IMR-90 (cell line): ENCODE measurements around the gene PATJ. TPM values are rescaled to one million over a fixed set of nuclear protein-coding genes. Genes with fewer than 3 reads are reported as not detected.
"Not testable (repeated sequence)": the region's sequence is repeated elsewhere in the genome, so short reads cannot be mapped to it uniquely, and the experiment has no call there.

Source experiments
- ATAC-seq: fragments of 200-7000 bp; cut with Tn5 transposase; 2 replicates; pipeline ENCODE4 v1.9.1; 2020; ENCODE audit warnings: low read depth, mild to moderate bottlenecking, moderate library complexity
- BruUV-seq: library from RNA; stranded (reverse); fragments of 400-500 nt; replicated peaks from 2 replicates; lab custom pipeline; 2021; lab: Mats Ljungman, UMichigan
- CTCF ChIA-PET: fragments of 300-600 bp; formaldehyde crosslinking; extraction: SDS; loops from one replicate; lab custom pipeline; 2021; ENCODE audit warnings: antibody characterized with exemption; lab: Yijun Ruan, JAX
- POLR2A ChIA-PET: fragments of 300-600 bp; sonication (Branson Sonifier 250); formaldehyde crosslinking; loops from one replicate; lab custom pipeline; 2022; ENCODE audit warnings: antibody characterized with exemption; ENCODE audit not compliant: unreplicated experiment; lab: Charles Lee
- DNase-seq: peaks from one replicate; pipeline ENCODE4 v3.0.0; 2013
- H2AFZ ChIP-seq: replicated peaks from 2 replicates; pipeline ENCODE3; 2013; ENCODE audit warnings: low read length, mild to moderate bottlenecking; ENCODE audit not compliant: poor library complexity
- H2AK5ac ChIP-seq: 2 replicates; pipeline ENCODE4 v1.6.1; 2013; ENCODE audit warnings: low read depth, low read length, inconsistent platforms
- H2AK9ac ChIP-seq: replicated peaks from 2 replicates; pipeline ENCODE3; 2013; ENCODE audit warnings: mild to moderate bottlenecking, low read depth, low read length, moderate library complexity; ENCODE audit not compliant: poor library complexity
- H2BK120ac ChIP-seq: 2 replicates; pipeline ENCODE4 v1.6.1; 2013; ENCODE audit warnings: low read depth, low read length, inconsistent platforms
- H2BK15ac ChIP-seq: 3 replicates; pipeline ENCODE4 v1.6.1; 2013; ENCODE audit warnings: low read depth, low read length, inconsistent platforms
- H2BK20ac ChIP-seq: 2 replicates; pipeline ENCODE4 v1.6.1; 2013; ENCODE audit warnings: low read depth, mild to moderate bottlenecking, inconsistent platforms, low read length, moderate library complexity
- H2BK5ac ChIP-seq: 2 replicates; pipeline ENCODE4 v1.6.1; 2013; ENCODE audit warnings: mild to moderate bottlenecking, low read depth, low read length, inconsistent platforms; ENCODE audit not compliant: poor library complexity, severe bottlenecking
- H3K14ac ChIP-seq: replicated peaks from 2 replicates; pipeline ENCODE4 v1.6.1; 2013; ENCODE audit warnings: low read depth, low read length, inconsistent platforms
- H3K18ac ChIP-seq: 2 replicates; pipeline ENCODE4 v1.6.1; 2013; ENCODE audit warnings: low read depth, low read length, control low read depth
- H3K23ac ChIP-seq: 2 replicates; pipeline ENCODE4 v1.6.1; 2013; ENCODE audit warnings: low read depth, low read length, inconsistent platforms
- H3K27ac ChIP-seq: 2 replicates; pipeline ENCODE4 v1.5.1; 2013; ENCODE audit warnings: mild to moderate bottlenecking, control low read depth, low read length; ENCODE audit not compliant: insufficient read depth
- H3K27me3 ChIP-seq: 2 replicates; pipeline ENCODE4 v1.6.1; 2013; ENCODE audit warnings: low read length; ENCODE audit not compliant: control insufficient read depth, insufficient read depth
- H3K36me3 ChIP-seq: 2 replicates; pipeline ENCODE4 v1.6.1; 2013; ENCODE audit warnings: low read length, mixed read lengths; ENCODE audit not compliant: control insufficient read depth, insufficient read depth
- H3K4ac ChIP-seq: 2 replicates; pipeline ENCODE4 v1.6.1; 2013; ENCODE audit warnings: low read depth, low read length, inconsistent platforms
- H3K4me1 ChIP-seq: 2 replicates; pipeline ENCODE4 v1.6.1; 2013; ENCODE audit warnings: low read length, mixed read lengths; ENCODE audit not compliant: control insufficient read depth, insufficient read depth
- H3K4me2 ChIP-seq: 2 replicates; pipeline ENCODE4 v1.6.1; 2013; ENCODE audit warnings: low read depth, mild to moderate bottlenecking, control low read depth, low read length, moderate library complexity
- H3K4me3 ChIP-seq: 2 replicates; pipeline ENCODE4 v1.5.1; 2013; ENCODE audit warnings: low read depth, mild to moderate bottlenecking, control low read depth, low read length, moderate library complexity; ENCODE audit not compliant: insufficient read depth
- H3K56ac ChIP-seq: 2 replicates; pipeline ENCODE4 v1.6.1; 2013; ENCODE audit warnings: low read length, inconsistent platforms; ENCODE audit not compliant: insufficient read depth; ENCODE audit errors: extremely low read depth
- H3K79me1 ChIP-seq, 2 experiments: 2 replicates each; pipeline ENCODE4 v1.6.1; 2013; ENCODE audit warnings: low read length in 2 of 2, inconsistent platforms in 1 of 2, low read depth in 1 of 2
- H3K9ac ChIP-seq: 2 replicates; pipeline ENCODE4 v1.6.1; 2013; ENCODE audit warnings: low read depth, low read length, control low read depth
- H3K9me1 ChIP-seq: 2 replicates; pipeline ENCODE4 v1.6.1; 2013; ENCODE audit warnings: low read length, inconsistent platforms; ENCODE audit not compliant: insufficient read depth
- H3K9me3 ChIP-seq: 2 replicates; pipeline ENCODE4 v1.6.1; 2013; ENCODE audit warnings: low read length; ENCODE audit not compliant: control insufficient read depth, insufficient read depth
- H4K20me1 ChIP-seq: 2 replicates; pipeline ENCODE4 v1.6.1; 2013; ENCODE audit warnings: low read length, inconsistent platforms; ENCODE audit not compliant: insufficient read depth
- H4K5ac ChIP-seq: 2 replicates; pipeline ENCODE4 v1.6.1; 2013; ENCODE audit warnings: mild to moderate bottlenecking, low read depth, low read length, control low read depth
- H4K8ac ChIP-seq, 2 experiments: 2 replicates each; pipeline ENCODE4 v1.6.1; 2013; ENCODE audit warnings: low read depth in 2 of 2, low read length in 2 of 2, control low read depth in 1 of 2, inconsistent platforms in 1 of 2
- H4K91ac ChIP-seq: 2 replicates; pipeline ENCODE4 v1.6.1; 2013; ENCODE audit warnings: low read depth, low read length, inconsistent platforms; ENCODE audit not compliant: insufficient read depth
- WGBS, 2 experiments: methylation state at CpG; one replicate each; pipeline versions ENCODE4 v1.1.5 to v1.1.7; 2013; ENCODE audit warnings: missing lambda C conversion rate in 2 of 2; ENCODE audit not compliant: insufficient read length in 1 of 2; ENCODE audit errors: extremely low coverage in 2 of 2; 5-methylcytosine and 5-hydroxymethylcytosine counted together
- dilution Hi-C: fragments of 300-500 bp; cut with HindIII; formaldehyde crosslinking; loops from one replicate; pipeline ENCODE4 v1.14.3; 2018; ENCODE audit warnings: low sequenced_read_pairs; ENCODE audit not compliant: unreplicated experiment
- in situ Hi-C: fragments of 300-500 bp; cut with MboI; formaldehyde crosslinking; loops from 3 replicates; pipeline ENCODE4 v1.14.3; 2019; ENCODE audit warnings: low sequenced_read_pairs, inconsistent platforms, mixed read lengths
- intact Hi-C: fragments of 100-400 bp; cut with micrococcal nuclease; formaldehyde crosslinking; loops from 2 replicates; pipeline ENCODE4 v1.10.0; 2022
- polyA plus RNA-seq, 3 experiments: library from polyadenylated mRNA; depleted of rRNA; stranded (reverse); fragments of >200 nt; gene quantifications; 2 replicates each; pipeline ENCODE4 v1.2.3, GENCODE V29; 2012; ENCODE audit warnings: low replicate concordance in 1 of 3
- total RNA-seq: library from RNA; depleted of rRNA; stranded (reverse); fragments of >200 nt; gene quantifications from 2 replicates; pipeline ENCODE4 v1.2.3, GENCODE V29; 2012

PATJ gene
- total and polyA plus RNA-seq, 2 of the 4 experiments (the other 2 are of a cell fraction), result 2.0 to 3.4 TPM

DNA sequence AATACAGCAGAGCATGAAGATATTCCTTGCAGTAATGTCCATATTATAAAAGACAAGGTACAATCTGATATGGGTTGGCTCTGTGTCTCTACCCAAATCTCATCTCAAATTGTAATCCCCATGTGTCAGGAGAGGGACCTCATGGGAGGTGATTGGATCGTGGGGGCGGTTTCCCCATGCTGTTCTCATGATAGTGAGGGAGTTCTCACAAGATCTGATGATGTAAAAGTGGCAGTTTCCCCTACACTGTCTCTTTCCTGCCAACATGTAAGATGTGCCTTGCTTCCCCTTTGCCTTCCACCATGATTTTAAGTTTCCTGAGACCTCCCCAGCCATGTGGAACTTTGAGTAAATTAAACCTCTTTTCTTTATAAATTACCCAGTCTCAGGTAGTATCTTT, 152.0 kb downstream of the PATJ start:
- POLR2A ChIA-PET, H3K36me3 ChIP-seq, H3K56ac ChIP-seq, H3K4me3 ChIP-seq, BruUV-seq, in situ Hi-C loops, H3K27me3 ChIP-seq, H3K4me2 ChIP-seq, H4K91ac ChIP-seq, H2AK5ac ChIP-seq, H3K79me1 ChIP-seq, H3K18ac ChIP-seq, H4K5ac ChIP-seq, H3K9ac ChIP-seq, H2AK9ac ChIP-seq, H2BK20ac ChIP-seq, H3K14ac ChIP-seq, CTCF ChIA-PET, H3K9me3 ChIP-seq, dilution Hi-C loops, H4K8ac ChIP-seq, H2AFZ ChIP-seq, H3K4ac ChIP-seq, H2BK5ac ChIP-seq, H2BK15ac ChIP-seq, H4K20me1 ChIP-seq, DNase-seq, H3K27ac ChIP-seq, ATAC-seq, H3K4me1 ChIP-seq, H3K9me1 ChIP-seq, H2BK120ac ChIP-seq, intact Hi-C loops, H3K23ac ChIP-seq: not testable (repeated sequence)
- WGBS, 2 experiments, result no CpG with 5 or more reads among the region's 2 CpGs
